Stimulated activated effector memory CD8-positive, alpha-beta T cell treated with anti-CD3 and anti-CD28 coated beads, Interleukin-12 subunit alpha, Interleukin-12 subunit beta, amount 100 ng/mL, for 72 hours (primary cell): Measurements from ENCODE around the gene FBLN2.
A peak's percentile ranks its signal among the peaks of the same experiment; 100 is the strongest.

ENCODE experiments used
- ATAC-seq: fragments of 150-1000 bp; cut with Tn5 transposase; 2 replicates; pipeline ENCODE4 v1.10.0; 2021
- DNase-seq, 2 donors: peaks; one replicate each; pipeline ENCODE4 v3.0.0; 2021 to 2022; ENCODE audit warnings: low spot score in 2 of 2
- H3K27ac Mint-ChIP-seq: one replicate; pipeline ENCODE4 v1.8.0; 2022; ENCODE audit warnings: mild to moderate bottlenecking, mixed read lengths
- H3K36me3 Mint-ChIP-seq: one replicate; pipeline ENCODE4 v1.8.0; 2022; ENCODE audit warnings: mild to moderate bottlenecking, mixed read lengths
- H3K4me1 Mint-ChIP-seq: one replicate; pipeline ENCODE4 v1.8.0; 2022; ENCODE audit warnings: mixed read lengths
- H3K4me3 Mint-ChIP-seq: one replicate; pipeline ENCODE4 v1.8.0; 2022; ENCODE audit warnings: mild to moderate bottlenecking, mixed read lengths
- H3K9me3 Mint-ChIP-seq: one replicate; pipeline ENCODE4 v1.8.0; 2022; ENCODE audit warnings: mixed read lengths

The FBLN2 gene

GRCh38 chr3:13547591-13548371 is 1.1 kb upstream of the FBLN2 start:
- Mint-ChIP-seq H3K9me3 (no peaks in the 10 kb centered on the region), H3K36me3 (peaks cover 6% of the 10 kb centered on the region), H3K4me3 (peak overlapping the region; percentile 58), H3K4me1 (peaks cover 34% of the 10 kb centered on the region), H3K27ac (no peak overlapping the region)
- no peak for ATAC-seq
- DNase-seq, result no peak

- DNase-seq (no peak), ATAC-seq (peak; percentile 20)
- Mint-ChIP-seq H3K27ac (no peak overlapping the region), H3K36me3 (peaks cover 5% of the 10 kb centered on the region), H3K4me3 (peak overlapping the region; percentile 61), H3K4me1 (peaks cover 21% of the 10 kb centered on the region), H3K9me3 (no peaks in the 10 kb centered on the region)
Measured at GRCh38 chr3:13549623-13550422, 898 bp downstream of the FBLN2 start.

- H3K9me3 Mint-ChIP-seq, result no peaks in the 10 kb centered on the region
- H3K4me3 Mint-ChIP-seq, result peak overlapping the region; percentile 61
- DNase-seq, result no peak
- no peak overlapping the region for H3K27ac Mint-ChIP-seq
- peaks cover 16% of the 10 kb centered on the region for H3K4me1 Mint-ChIP-seq
- no peaks in the 10 kb centered on the region for H3K36me3 Mint-ChIP-seq
- ATAC-seq, result no peak
Measured at GRCh38 chr3:13550423-13550690, 1.4 kb downstream of the FBLN2 start.

GRCh38 chr3:13550791-13551360 is 2.0 kb downstream of the FBLN2 start:
- DNase-seq (no peak), ATAC-seq (no peak)
- Mint-ChIP-seq H3K36me3 (no peaks in the 10 kb centered on the region), H3K4me1 (peaks cover 14% of the 10 kb centered on the region), H3K4me3 (no peak overlapping the region), H3K9me3 (no peaks in the 10 kb centered on the region), H3K27ac (no peak overlapping the region)

GRCh38 chr3:13552857-13553652 is 4.1 kb downstream of the FBLN2 start:
- Mint-ChIP-seq H3K4me3 (no peak overlapping the region), H3K9me3 (no peaks in the 10 kb centered on the region), H3K27ac (no peak overlapping the region), H3K4me1 (peaks cover 12% of the 10 kb centered on the region), H3K36me3 (no peaks in the 10 kb centered on the region)
- ATAC-seq, result no peak
- DNase-seq, result no peak

- H3K4me3 Mint-ChIP-seq, result no peak overlapping the region
- ATAC-seq (no peak), DNase-seq (no peak)
- no peak overlapping the region for H3K27ac Mint-ChIP-seq
- no peaks in the 10 kb centered on the region for H3K9me3 Mint-ChIP-seq
- no peaks in the 10 kb centered on the region for H3K36me3 Mint-ChIP-seq
- H3K4me1 Mint-ChIP-seq, result peaks cover 6% of the 10 kb centered on the region
Measured at GRCh38 chr3:13553686-13554085, 4.8 kb downstream of the FBLN2 start.

- H3K4me1 Mint-ChIP-seq, result no peaks in the 10 kb centered on the region
- ATAC-seq (no peak), DNase-seq (no peak)
- no peaks in the 10 kb centered on the region for H3K36me3 Mint-ChIP-seq
- no peak overlapping the region for H3K4me3 Mint-ChIP-seq
- H3K9me3 Mint-ChIP-seq, result no peaks in the 10 kb centered on the region
- no peak overlapping the region for H3K27ac Mint-ChIP-seq
Measured at GRCh38 chr3:13555753-13556152, 6.8 kb downstream of the FBLN2 start.

GRCh38 chr3:13556207-13556606 is 7.3 kb downstream of the FBLN2 start:
- no peaks in the 10 kb centered on the region for H3K9me3 Mint-ChIP-seq
- DNase-seq (no peak), ATAC-seq (no peak)
- no peaks in the 10 kb centered on the region for H3K4me1 Mint-ChIP-seq
- no peak overlapping the region for H3K4me3 Mint-ChIP-seq
- H3K27ac Mint-ChIP-seq, result no peak overlapping the region
- no peaks in the 10 kb centered on the region for H3K36me3 Mint-ChIP-seq

- Mint-ChIP-seq H3K9me3 (no peaks in the 10 kb centered on the region), H3K4me3 (no peak overlapping the region), H3K36me3 (no peaks in the 10 kb centered on the region), H3K27ac (no peak overlapping the region), H3K4me1 (no peaks in the 10 kb centered on the region)
- DNase-seq (no peak), ATAC-seq (no peak)
Measured at GRCh38 chr3:13556917-13557316, 8.0 kb downstream of the FBLN2 start.

GRCh38 chr3:13557417-13557816 is 8.5 kb downstream of the FBLN2 start:
- no peak overlapping the region for H3K4me3 Mint-ChIP-seq
- H3K36me3 Mint-ChIP-seq, result no peaks in the 10 kb centered on the region
- no peaks in the 10 kb centered on the region for H3K9me3 Mint-ChIP-seq
- no peak overlapping the region for H3K27ac Mint-ChIP-seq
- DNase-seq (no peak), ATAC-seq (no peak)
- no peaks in the 10 kb centered on the region for H3K4me1 Mint-ChIP-seq

GRCh38 chr3:13557926-13558325 is 9.0 kb downstream of the FBLN2 start:
- no peaks in the 10 kb centered on the region for H3K9me3 Mint-ChIP-seq
- no peak for ATAC-seq
- H3K4me3 Mint-ChIP-seq, result no peak overlapping the region
- no peaks in the 10 kb centered on the region for H3K36me3 Mint-ChIP-seq
- DNase-seq, result no peak
- H3K27ac Mint-ChIP-seq, result no peak overlapping the region
- no peaks in the 10 kb centered on the region for H3K4me1 Mint-ChIP-seq

- H3K4me3 Mint-ChIP-seq, result no peak overlapping the region
- no peaks in the 10 kb centered on the region for H3K4me1 Mint-ChIP-seq
- DNase-seq (no peak), ATAC-seq (no peak)
- no peak overlapping the region for H3K27ac Mint-ChIP-seq
- H3K9me3 Mint-ChIP-seq, result no peaks in the 10 kb centered on the region
- H3K36me3 Mint-ChIP-seq, result no peaks in the 10 kb centered on the region
Measured at GRCh38 chr3:13558651-13559050, 9.7 kb downstream of the FBLN2 start.

GRCh38 chr3:13559764-13560525 is 11.0 kb downstream of the FBLN2 start:
- Mint-ChIP-seq H3K4me3 (no peak overlapping the region), H3K4me1 (peaks cover 5% of the 10 kb centered on the region), H3K27ac (no peak overlapping the region), H3K36me3 (no peaks in the 10 kb centered on the region), H3K9me3 (no peaks in the 10 kb centered on the region)
- DNase-seq (no peak), ATAC-seq (no peak)

GRCh38 chr3:13561376-13561775 is 12.5 kb downstream of the FBLN2 start:
- no peak for DNase-seq
- no peak for ATAC-seq
- Mint-ChIP-seq H3K27ac (no peak overlapping the region), H3K36me3 (no peaks in the 10 kb centered on the region), H3K4me3 (no peak overlapping the region), H3K4me1 (peaks cover 8% of the 10 kb centered on the region), H3K9me3 (no peaks in the 10 kb centered on the region)

GRCh38 chr3:13561967-13562366 is 13.0 kb downstream of the FBLN2 start:
- Mint-ChIP-seq H3K4me1 (peaks cover 8% of the 10 kb centered on the region), H3K9me3 (no peaks in the 10 kb centered on the region), H3K27ac (no peak overlapping the region), H3K36me3 (no peaks in the 10 kb centered on the region), H3K4me3 (no peak overlapping the region)
- no peak for ATAC-seq
- DNase-seq, result no peak
